Astrocyte (in vitro differentiated cells and primary cell): Measurements from ENCODE around the gene TBX2.

ENCODE experiments used
- CTCF ChIP-seq: IDR thresholded peaks from 2 replicates; pipeline ENCODE4 v1.5.1; 2011; ENCODE audit warnings: low read depth, mild to moderate bottlenecking, inconsistent platforms, low read length, moderate library complexity; ENCODE audit not compliant: insufficient read depth
- EZH2 ChIP-seq: IDR thresholded peaks from 2 replicates; pipeline ENCODE4 v1.6.1; 2012; ENCODE audit warnings: mild to moderate bottlenecking, low read length, inconsistent platforms; ENCODE audit not compliant: insufficient read depth

DNA sequence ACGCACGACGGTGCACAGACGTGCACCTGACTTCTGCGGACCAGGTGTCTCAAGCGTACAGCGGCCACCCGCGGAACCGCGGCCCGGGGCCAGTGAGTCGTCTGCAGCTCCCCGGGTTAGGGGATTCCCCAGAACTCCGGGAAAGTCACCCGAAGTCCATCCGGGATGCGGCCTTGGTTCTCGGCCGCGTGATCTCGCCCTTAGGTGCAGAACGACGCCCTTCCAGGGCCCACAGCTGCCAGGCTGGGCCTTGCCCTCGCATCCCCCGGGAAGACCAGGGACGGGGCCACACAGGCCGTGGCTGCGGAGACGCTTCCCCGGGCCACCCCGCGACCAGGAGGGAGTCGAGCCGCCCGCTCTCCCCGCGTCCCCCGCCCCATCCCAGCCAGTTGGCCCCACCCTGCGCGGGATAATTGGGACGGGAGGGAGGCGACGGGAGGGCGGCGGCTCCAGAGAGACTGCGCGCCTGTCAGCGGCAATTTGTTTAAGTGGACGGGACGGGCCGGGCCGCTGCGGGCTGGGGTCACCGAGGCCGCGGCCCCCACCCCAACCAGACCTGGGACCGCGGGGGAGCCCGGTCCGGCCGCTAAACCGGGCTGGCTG, 3.6 kb upstream of the TBX2 start:
- no peak for TF ChIP-seq CTCF
- TF ChIP-seq EZH2, result no peak
